Amniotic stem cell (primary cell): ENCODE measurements around the gene ATP10D.
"Not testable (repeated sequence)": the region's sequence is repeated elsewhere in the genome, so short reads cannot be mapped to it uniquely, and the experiment has no call there.

Source experiments
- DNase-seq: peaks from one replicate; lab custom pipeline; 2025; lab: John Stamatoyannopoulos, UW

The ATP10D gene

GRCh38 chr4:47488706-47489105 lies 3.6 kb downstream of the ATP10D start:
- DNase-seq = no peak

- DNase-seq = no peak
Observed at GRCh38 chr4:47490550-47490949, 5.5 kb downstream of the ATP10D start.

- no peak for DNase-seq
Observed at GRCh38 chr4:47493238-47494123, 8.4 kb downstream of the ATP10D start.

GRCh38 chr4:47494124-47494430 lies 9.0 kb downstream of the ATP10D start:
- DNase-seq = no peak

GRCh38 chr4:47498899-47499298 lies 13.8 kb downstream of the ATP10D start:
- DNase-seq = no peak

- no peak for DNase-seq
Observed at GRCh38 chr4:47499700-47500099, 14.6 kb downstream of the ATP10D start.

GRCh38 chr4:47500776-47501175 lies 15.7 kb downstream of the ATP10D start:
- no peak for DNase-seq

GRCh38 chr4:47505147-47505546 lies 20.1 kb downstream of the ATP10D start:
- no peak for DNase-seq

- DNase-seq = no peak
Observed at GRCh38 chr4:47505666-47506065, 20.6 kb downstream of the ATP10D start.

GRCh38 chr4:47510506-47511143 lies 25.6 kb downstream of the ATP10D start:
- no peak for DNase-seq

- no peak for DNase-seq
Observed at GRCh38 chr4:47513461-47513860, 28.4 kb downstream of the ATP10D start.

GRCh38 chr4:47519239-47519883 lies 34.3 kb downstream of the ATP10D start:
- no peak for DNase-seq

GRCh38 chr4:47525154-47525819 lies 40.2 kb downstream of the ATP10D start:
- DNase-seq = peak; percentile 74

- no peak for DNase-seq
Observed at GRCh38 chr4:47526281-47526680, 41.2 kb downstream of the ATP10D start.

GRCh38 chr4:47528646-47529045 lies 43.6 kb downstream of the ATP10D start:
- DNase-seq = not testable (repeated sequence)

- no peak for DNase-seq
Observed at GRCh38 chr4:47530801-47531200, 45.7 kb downstream of the ATP10D start.

- peak; percentile 22 for DNase-seq
Observed at GRCh38 chr4:47531241-47531953, 46.3 kb downstream of the ATP10D start.

GRCh38 chr4:47531954-47532321 lies 46.9 kb downstream of the ATP10D start:
- DNase-seq = no peak

GRCh38 chr4:47532658-47533057 lies 47.6 kb downstream of the ATP10D start:
- no peak for DNase-seq

GRCh38 chr4:47533689-47534347 lies 48.7 kb downstream of the ATP10D start:
- no peak for DNase-seq

GRCh38 chr4:47534772-47535171 lies 49.7 kb downstream of the ATP10D start:
- no peak for DNase-seq
